HepG2 (cell line): ENCODE results near the gene SFTA2. TPM values are rescaled to one million over a fixed set of nuclear protein-coding genes. Genes with fewer than 3 reads are reported as not detected.

Experiments
- ATAC-seq: fragments of 200-7000 bp; cut with Tn5 transposase; 3 replicates; pipeline ENCODE4 v1.9.1; 2020; ENCODE audit warnings: mild to moderate bottlenecking, moderate library complexity
- BruUV-seq: library from RNA; stranded (reverse); fragments of 400-500 nt; replicated peaks from 2 replicates; lab custom pipeline; 2021; lab: Mats Ljungman, UMichigan
- CTCF ChIA-PET: fragments of 300-600 bp; formaldehyde crosslinking; extraction: SDS; loops from one replicate; lab custom pipeline; 2021; ENCODE audit warnings: low total read pairs, inconsistent platforms, low intra/inter-chr PET ratio; lab: Yijun Ruan, JAX
- POLR2A ChIA-PET: fragments of 350-600 bp; sonication (Branson Sonifier 250); formaldehyde crosslinking; loops from one replicate; lab custom pipeline; 2020; ENCODE audit warnings: antibody characterized with exemption, inconsistent platforms; lab: Yijun Ruan, JAX
- DNase-seq: peaks from one replicate; pipeline ENCODE4 v3.0.0-alpha.2; 2015; ENCODE audit warnings: low spot score
- FAIRE-seq: peaks from 3 replicates; lab custom pipeline; 2011; peaks lifted over from hg19 to GRCh38; lab: Jason Lieb, UNC
- H2AFZ ChIP-seq: one replicate; pipeline ENCODE4 v1.6.1; 2011; ENCODE audit warnings: low read length, inconsistent platforms
- H3K27ac ChIP-seq: fragments of 300-600 bp; 3 replicates; pipeline ENCODE4 v1.8.0; 2011; ENCODE audit warnings: mixed run types, mild to moderate bottlenecking, mixed read lengths, low read length, inconsistent platforms; ENCODE audit not compliant: insufficient read depth; ENCODE audit errors: extremely low read length
- H3K27me3 ChIP-seq, 2 experiments: fragments of 200-600 bp in 1 of 2; 2 replicates in 1 of 2; 3 replicates in 1 of 2; pipeline versions ENCODE4 v1.6.0 to v1.8.0; 2011; ENCODE audit warnings: low read length in 2 of 2, mild to moderate bottlenecking in 2 of 2, moderate library complexity in 2 of 2, inconsistent platforms in 1 of 2; ENCODE audit not compliant: insufficient read depth in 2 of 2, control insufficient read depth in 1 of 2
- H3K36me3 ChIP-seq, 2 experiments: fragments of 200-600 bp in 1 of 2; replicated peaks in 1 of 2; 2 replicates in 1 of 2; 3 replicates in 1 of 2; pipeline versions ENCODE4 v1.5.1 to v1.8.0; 2011; ENCODE audit warnings: low read length in 2 of 2, inconsistent platforms in 1 of 2; ENCODE audit not compliant: insufficient read depth in 2 of 2, control insufficient read depth in 1 of 2
- H3K4me1 ChIP-seq: 2 replicates; pipeline ENCODE4 v1.5.1; 2012; ENCODE audit warnings: low read length, inconsistent platforms; ENCODE audit not compliant: insufficient read depth
- H3K4me2 ChIP-seq: 2 replicates; pipeline ENCODE4 v1.6.0; 2011; ENCODE audit warnings: low read depth, low read length, inconsistent platforms
- H3K4me3 ChIP-seq, 3 experiments: fragments of 200-600 bp in 1 of 3; sonication (generic), shearing (Covaris generic) in 1 of 3; replicated peaks in 1 of 3; 2 replicates each; pipeline ENCODE4 v1.5.1; 2011 to 2016; ENCODE audit warnings: low read length in 3 of 3, inconsistent platforms in 2 of 3, low read depth in 2 of 3, mild to moderate bottlenecking in 2 of 3, control low read depth in 1 of 3, mixed read lengths in 1 of 3; ENCODE audit not compliant: insufficient read depth in 1 of 3
- H3K79me2 ChIP-seq: one replicate; pipeline ENCODE4 v1.6.1; 2011; ENCODE audit warnings: low read length, inconsistent platforms; ENCODE audit not compliant: insufficient read depth
- H3K9ac ChIP-seq: 2 replicates; pipeline ENCODE4 v1.6.0; 2011; ENCODE audit warnings: mild to moderate bottlenecking, low read depth, low read length, inconsistent platforms; ENCODE audit not compliant: insufficient read depth
- H3K9me3 ChIP-seq: 2 replicates; pipeline ENCODE4 v1.5.1; 2012; ENCODE audit warnings: mild to moderate bottlenecking, low read length
- H4K20me1 ChIP-seq: 2 replicates; pipeline ENCODE4 v1.6.0; 2011; ENCODE audit warnings: inconsistent platforms, mild to moderate bottlenecking, low read length, moderate library complexity; ENCODE audit not compliant: insufficient read depth
- DPF2 ChIP-seq: sonication (generic); formaldehyde crosslinking; IDR thresholded peaks from 2 replicates; pipeline ENCODE4 v1.4.0; 2020; ENCODE audit warnings: mild to moderate bottlenecking, low read depth, missing genetic modification reagents, borderline replicate concordance
- EEA1 ChIP-seq: sonication (generic); formaldehyde crosslinking; IDR thresholded peaks from 2 replicates; pipeline ENCODE4 v1.5.1; 2020; ENCODE audit warnings: mild to moderate bottlenecking, missing genetic modification reagents, borderline replicate concordance
- ESRRA ChIP-seq: sonication (generic); formaldehyde crosslinking; IDR thresholded peaks from 2 replicates; pipeline ENCODE4 v1.5.1; 2020; ENCODE audit warnings: mild to moderate bottlenecking, low read depth, missing genetic modification reagents
- FLYWCH1 ChIP-seq: sonication (generic); formaldehyde crosslinking; IDR thresholded peaks from 2 replicates; pipeline ENCODE4 v1.8.1; 2023; ENCODE audit warnings: mild to moderate bottlenecking, missing genetic modification reagents
- FOXK1 ChIP-seq: sonication (generic); formaldehyde crosslinking; IDR thresholded peaks from 2 replicates; pipeline ENCODE4 v1.4.0; 2020; ENCODE audit warnings: low read depth, missing genetic modification reagents, borderline replicate concordance
- IKZF4 ChIP-seq: sonication (generic); formaldehyde crosslinking; IDR thresholded peaks from 2 replicates; pipeline ENCODE4 v1.5.1; 2020; ENCODE audit warnings: borderline replicate concordance, mild to moderate bottlenecking, low read depth, missing genetic modification reagents; ENCODE audit errors: not compliant biosample characterization
- PCBP2 ChIP-seq: fragments of 200-400 bp; formaldehyde crosslinking; optimal IDR thresholded peaks from 2 replicates; pipeline ENCODE3; 2018; ENCODE audit warnings: low read length, low read depth; ENCODE audit not compliant: poor library complexity, severe bottlenecking
- REXO4 ChIP-seq: sonication (generic); formaldehyde crosslinking; IDR thresholded peaks from 2 replicates; pipeline ENCODE4 v1.8.0; 2022; ENCODE audit warnings: missing genetic modification reagents, mild to moderate bottlenecking, borderline replicate concordance
- SALL1 ChIP-seq: sonication (generic); formaldehyde crosslinking; IDR thresholded peaks from 2 replicates; pipeline ENCODE4 v1.8.0; 2022; ENCODE audit warnings: mild to moderate bottlenecking, missing genetic modification reagents
- SRSF1 ChIP-seq: fragments of 200-400 bp; formaldehyde crosslinking; optimal IDR thresholded peaks from 2 replicates; pipeline ENCODE3; 2017; ENCODE audit warnings: mild to moderate bottlenecking, low read depth, low read length, moderate library complexity
- STAT5B ChIP-seq: sonication (generic); formaldehyde crosslinking; IDR thresholded peaks from 2 replicates; pipeline ENCODE4 v1.4.0; 2020; ENCODE audit warnings: missing genetic modification reagents
- ZFP36L1 ChIP-seq: sonication (generic); formaldehyde crosslinking; IDR thresholded peaks from 2 replicates; pipeline ENCODE4 v1.8.0; 2022; ENCODE audit warnings: mild to moderate bottlenecking, missing genetic modification reagents, moderate library complexity
- ZNF282 ChIP-seq: fragments of 450-650 bp; IDR thresholded peaks from 2 replicates; pipeline ENCODE4 v1.6.1; 2018; ENCODE audit not compliant: partially characterized antibody
- ZNF432 ChIP-seq: sonication (generic); formaldehyde crosslinking; IDR thresholded peaks from 2 replicates; pipeline ENCODE4 v1.5.0; 2020; ENCODE audit warnings: missing genetic modification reagents, mild to moderate bottlenecking, borderline replicate concordance
- ZNF556 ChIP-seq: sonication (generic); formaldehyde crosslinking; IDR thresholded peaks from 2 replicates; pipeline ENCODE4 v1.4.0; 2020; ENCODE audit warnings: mild to moderate bottlenecking, missing genetic modification reagents, borderline replicate concordance
- ZNF766 ChIP-seq: sonication (generic); formaldehyde crosslinking; IDR thresholded peaks from 2 replicates; pipeline ENCODE4 v1.5.0; 2020; ENCODE audit warnings: missing genetic modification reagents, borderline replicate concordance
- ZNF781 ChIP-seq: sonication (generic); formaldehyde crosslinking; IDR thresholded peaks from 2 replicates; pipeline ENCODE4 v1.5.1; 2020; ENCODE audit warnings: borderline replicate concordance, mild to moderate bottlenecking, missing genetic modification reagents; ENCODE audit errors: not compliant biosample characterization
- ZSCAN20 ChIP-seq: sonication (generic); formaldehyde crosslinking; IDR thresholded peaks from 2 replicates; pipeline ENCODE4 v1.4.0; 2020; ENCODE audit warnings: missing genetic modification reagents, mild to moderate bottlenecking, borderline replicate concordance
- ZSCAN9 ChIP-seq: IDR thresholded peaks from 2 replicates; pipeline ENCODE4 v1.6.1; 2016; ENCODE audit warnings: borderline replicate concordance
- WGBS: methylation state at CpG from one replicate; pipeline ENCODE4 v1.1.6; 2017; ENCODE audit warnings: low lambda C conversion rate; 5-methylcytosine and 5-hydroxymethylcytosine counted together
- in situ Hi-C: cut with HindIII; loops from 2 replicates; pipeline ENCODE4 v1.10.0; 2017; ENCODE audit warnings: low pct_unique_long_range_greater_than_20kb; ENCODE audit not compliant: extremely low pct_ligation_motif_present
- intact Hi-C: fragments of 100-400 bp; cut with micrococcal nuclease; formaldehyde crosslinking; loops from one replicate; pipeline ENCODE4 v1.10.0; 2022; ENCODE audit not compliant: unreplicated experiment
- polyA plus RNA-seq, 8 experiments: library from polyadenylated mRNA; depleted of rRNA in 3 of 8; stranded (reverse) in 7 of 8; unstranded in 1 of 8; fragments of >200 nt; fragmentation: Illumina TruSeq in 4 of 8; extraction: Trizol in 4 of 8; gene quantifications; 2 replicates each; pipeline versions ENCODE4 v1.2.1 to v1.2.3, GENCODE V29; 2011 to 2016; ENCODE audit warnings: low read depth in 4 of 8, missing spikeins in 1 of 8, mixed read lengths in 1 of 8; ENCODE audit not compliant: insufficient read depth in 1 of 8
- total RNA-seq, 5 experiments: library from RNA; depleted of rRNA; stranded (reverse); fragments of >200 nt; fragmentation: Illumina TruSeq; extraction: Trizol; gene quantifications; 2 replicates each; pipeline ENCODE4 v1.2.3, GENCODE V29; 2016; ENCODE audit warnings: low read depth in 1 of 5
- TF ChIP-seq, protein P1 (sequence below): sonication (generic); formaldehyde crosslinking; IDR thresholded peaks from 2 replicates; pipeline ENCODE4 v1.9.0; 2022; ENCODE audit warnings: low read depth, missing genetic modification reagents

The SFTA2 gene
- total and polyA plus RNA-seq, 2 of the 13 experiments (the other 11 are each of a cell fraction or from before 2014, with no cell fraction given) = not detected

DNA sequence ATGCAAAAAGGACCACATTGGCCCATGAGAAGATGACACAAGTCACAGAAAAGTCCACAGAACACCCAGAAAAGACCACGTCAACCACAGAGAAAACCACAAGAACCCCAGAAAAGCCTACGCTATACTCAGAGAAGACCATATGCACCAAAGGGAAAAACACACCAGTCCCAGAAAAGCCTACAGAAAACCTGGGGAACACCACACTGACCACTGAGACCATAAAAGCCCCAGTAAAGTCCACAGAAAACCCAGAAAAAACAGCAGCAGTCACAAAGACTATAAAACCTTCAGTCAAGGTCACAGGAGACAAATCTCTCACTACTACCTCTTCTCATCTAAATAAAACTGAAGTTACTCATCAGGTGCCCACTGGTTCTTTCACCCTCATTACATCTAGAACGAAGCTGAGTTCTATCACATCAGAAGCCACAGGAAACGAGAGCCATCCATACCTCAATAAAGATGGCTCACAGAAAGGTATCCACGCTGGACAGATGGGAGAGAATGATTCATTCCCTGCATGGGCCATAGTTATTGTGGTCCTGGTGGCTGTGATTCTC, 20.0 kb upstream of the SFTA2 start:
- 4% methylated on average over 5 of the region's 5 CpGs for WGBS
- Histone ChIP-seq H3K4me3 (no peak overlapping the region), H3K4me1 (no peaks in the 10 kb centered on the region), H4K20me1 (no peaks in the 10 kb centered on the region), H3K9me3 (no peaks in the 10 kb centered on the region), H3K9ac (no peak overlapping the region), H3K79me2 (no peaks in the 10 kb centered on the region), H3K27ac (no peak overlapping the region), H3K4me2 (no peak overlapping the region), H3K36me3 (no peaks in the 10 kb centered on the region), H2AFZ (no peak overlapping the region), H3K27me3 (peaks cover 2 to 44% of the 10 kb centered on the region in 2 experiments; a peak in 4 of 5 replicates)
- DNase-seq (no peak), FAIRE-seq (no peak), ATAC-seq (no peak)
- TF ChIP-seq, protein P1, sequence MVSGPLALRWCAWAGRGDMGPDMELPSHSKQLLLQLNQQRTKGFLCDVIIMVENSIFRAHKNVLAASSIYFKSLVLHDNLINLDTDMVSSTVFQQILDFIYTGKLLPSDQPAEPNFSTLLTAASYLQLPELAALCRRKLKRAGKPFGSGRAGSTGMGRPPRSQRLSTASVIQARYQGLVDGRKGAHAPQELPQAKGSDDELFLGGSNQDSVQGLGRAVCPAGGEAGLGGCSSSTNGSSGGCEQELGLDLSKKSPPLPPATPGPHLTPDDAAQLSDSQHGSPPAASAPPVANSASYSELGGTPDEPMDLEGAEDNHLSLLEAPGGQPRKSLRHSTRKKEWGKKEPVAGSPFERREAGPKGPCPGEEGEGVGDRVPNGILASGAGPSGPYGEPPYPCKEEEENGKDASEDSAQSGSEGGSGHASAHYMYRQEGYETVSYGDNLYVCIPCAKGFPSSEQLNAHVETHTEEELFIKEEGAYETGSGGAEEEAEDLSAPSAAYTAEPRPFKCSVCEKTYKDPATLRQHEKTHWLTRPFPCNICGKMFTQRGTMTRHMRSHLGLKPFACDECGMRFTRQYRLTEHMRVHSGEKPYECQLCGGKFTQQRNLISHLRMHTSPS (CRISPR knock-in tag) = no peak
- no peak for TF ChIP-seq FLYWCH1 (CRISPR knock-in tag)
- no peak for TF ChIP-seq ESRRA (CRISPR knock-in tag)
- no peak for TF ChIP-seq STAT5B (CRISPR knock-in tag)
- TF ChIP-seq ZNF282 = no peak
- TF ChIP-seq PCBP2 = no peak
- no peak for TF ChIP-seq SALL1
- no peak for TF ChIP-seq ZNF556 (CRISPR knock-in tag)
- TF ChIP-seq ZFP36L1 (CRISPR knock-in tag) = no peak
- TF ChIP-seq REXO4 (CRISPR knock-in tag) = no peak
- TF ChIP-seq IKZF4 = no peak
- TF ChIP-seq DPF2 (CRISPR knock-in tag) = no peak
- no peak for TF ChIP-seq FOXK1
- TF ChIP-seq SRSF1 = no peak
- TF ChIP-seq ZNF766 (CRISPR knock-in tag) = no peak
- TF ChIP-seq EEA1 (CRISPR knock-in tag) = no peak
- no peak for TF ChIP-seq ZNF781 (CRISPR knock-in tag)
- no peak for TF ChIP-seq ZSCAN9 (CRISPR knock-in tag)
- TF ChIP-seq ZSCAN20 = no peak
- TF ChIP-seq ZNF432 (CRISPR knock-in tag) = no peak
- intact Hi-C loops (no loop called here), in situ Hi-C loops (no loop called here)
- BruUV-seq = no TSS peak
- POLR2A ChIA-PET = no interaction called here
- CTCF ChIA-PET = no interaction called here
